WTC11 (cell line): ENCODE results near the gene MOB3C. TPM values are rescaled to one million over a fixed set of nuclear protein-coding genes. Genes with fewer than 3 reads are reported as not detected.

ENCODE experiments used
- ATAC-seq: fragments of 200-7000 bp; cut with Tn5 transposase; 2 replicates; pipeline ENCODE4 v1.10.0; 2021; ENCODE audit warnings: mild to moderate bottlenecking, moderate library complexity
- Bru-seq: library from RNA; stranded (reverse); fragments of 400-500 nt; gene quantifications from one replicate; lab custom pipeline; 2021; lab: Mats Ljungman, UMichigan
- CTCF ChIA-PET: fragments of 300-600 bp; sonication (Branson Sonifier 250); formaldehyde crosslinking; loops from one replicate; lab custom pipeline; 2021; ENCODE audit warnings: antibody characterized with exemption; lab: Charles Lee
- POLR2A ChIA-PET: fragments of 350-600 bp; sonication (Branson Sonifier 250); formaldehyde crosslinking; loops from one replicate; lab custom pipeline; 2021; ENCODE audit warnings: antibody characterized with exemption; lab: Charles Lee
- DNase-seq: peaks from one replicate; pipeline ENCODE4 v3.0.0; 2021; ENCODE audit warnings: low spot score
- H3K27ac Mint-ChIP-seq: 2 replicates; pipeline ENCODE4 v1.8.0; 2021; ENCODE audit warnings: mixed read lengths
- H3K27me3 Mint-ChIP-seq: 2 replicates; pipeline ENCODE4 v1.8.0; 2021; ENCODE audit warnings: low read depth, mild to moderate bottlenecking, moderate library complexity, mixed read lengths
- H3K36me3 Mint-ChIP-seq: 2 replicates; pipeline ENCODE4 v1.8.0; 2021; ENCODE audit warnings: mixed read lengths
- H3K4me1 Mint-ChIP-seq: 2 replicates; pipeline ENCODE4 v1.8.0; 2022; ENCODE audit warnings: mixed read lengths
- H3K4me3 Mint-ChIP-seq: 2 replicates; pipeline ENCODE4 v1.8.0; 2021; ENCODE audit warnings: mild to moderate bottlenecking, moderate library complexity, mixed read lengths
- H3K9me3 Mint-ChIP-seq: 2 replicates; pipeline ENCODE4 v1.8.0; 2021; ENCODE audit warnings: mixed read lengths
- CDX4 ChIP-seq: fragments of 250-450 bp; sonication (Bioruptor Pico); IDR thresholded peaks from 2 replicates; pipeline ENCODE4 v1.9.0; 2021; ENCODE audit warnings: moderate library complexity, mild to moderate bottlenecking, inconsistent platforms, borderline replicate concordance
- CREB1 ChIP-seq: sonication (generic); formaldehyde crosslinking; IDR thresholded peaks from 2 replicates; pipeline ENCODE4 v1.8.0; 2023; ENCODE audit warnings: mild to moderate bottlenecking, missing genetic modification reagents
- CREM ChIP-seq: sonication (generic); formaldehyde crosslinking; IDR thresholded peaks from 2 replicates; pipeline ENCODE4 v1.8.1; 2022; ENCODE audit warnings: mild to moderate bottlenecking, missing genetic modification reagents, moderate library complexity
- CTCF ChIP-seq: fragments of 200-600 bp; IDR thresholded peaks from 2 replicates; pipeline ENCODE4 v1.8.0; 2022; ENCODE audit warnings: antibody characterized with exemption
- EMX1 ChIP-seq: fragments of 250-450 bp; sonication (Bioruptor Pico); IDR thresholded peaks from 2 replicates; pipeline ENCODE4 v1.8.0; 2021; ENCODE audit warnings: mild to moderate bottlenecking
- FOXP1 ChIP-seq: sonication (generic); formaldehyde crosslinking; IDR thresholded peaks from 2 replicates; pipeline ENCODE4 v1.8.0; 2022; ENCODE audit warnings: missing genetic modification reagents, mild to moderate bottlenecking, moderate library complexity, borderline replicate concordance
- FOXP4 ChIP-seq: sonication (generic); formaldehyde crosslinking; IDR thresholded peaks from 2 replicates; pipeline ENCODE4 v1.8.0; 2022; ENCODE audit warnings: mild to moderate bottlenecking, missing genetic modification reagents
- KAT7 ChIP-seq: sonication (generic); formaldehyde crosslinking; IDR thresholded peaks from 2 replicates; pipeline ENCODE4 v1.8.1; 2023; ENCODE audit warnings: missing genetic modification reagents, mild to moderate bottlenecking, borderline replicate concordance
- MXD4 ChIP-seq: fragments of 250-450 bp; sonication (Bioruptor Pico); IDR thresholded peaks from 2 replicates; pipeline ENCODE4 v1.8.0; 2021; ENCODE audit warnings: mild to moderate bottlenecking, moderate library complexity, borderline replicate concordance
- MYBL2 ChIP-seq: sonication (generic); formaldehyde crosslinking; IDR thresholded peaks from 2 replicates; pipeline ENCODE4 v1.8.1; 2023; ENCODE audit warnings: mild to moderate bottlenecking, moderate library complexity, missing genetic modification reagents
- NR1H2 ChIP-seq: sonication (generic); formaldehyde crosslinking; IDR thresholded peaks from 2 replicates; pipeline ENCODE4 v1.9.0; 2021; ENCODE audit warnings: mild to moderate bottlenecking, moderate library complexity, missing genetic modification reagents
- PRDM15 ChIP-seq: sonication (generic); formaldehyde crosslinking; IDR thresholded peaks from 2 replicates; pipeline ENCODE4 v1.8.0; 2022; ENCODE audit warnings: missing genetic modification reagents
- RELA ChIP-seq: sonication (generic); formaldehyde crosslinking; IDR thresholded peaks from 2 replicates; pipeline ENCODE4 v1.8.1; 2022; ENCODE audit warnings: missing genetic modification reagents, mild to moderate bottlenecking, borderline replicate concordance
- TCF7 ChIP-seq: sonication (generic); formaldehyde crosslinking; IDR thresholded peaks from 2 replicates; pipeline ENCODE4 v1.8.0; 2022; ENCODE audit warnings: mild to moderate bottlenecking, low read depth, missing genetic modification reagents, moderate library complexity
- ZBTB21 ChIP-seq: sonication (generic); formaldehyde crosslinking; IDR thresholded peaks from 2 replicates; pipeline ENCODE4 v1.8.1; 2023; ENCODE audit warnings: mild to moderate bottlenecking, missing genetic modification reagents, borderline replicate concordance
- ZNF263 ChIP-seq: sonication (generic); formaldehyde crosslinking; IDR thresholded peaks from 2 replicates; pipeline ENCODE4 v1.8.1; 2022; ENCODE audit warnings: low read depth, mild to moderate bottlenecking, moderate library complexity, missing genetic modification reagents
- ZNF512 ChIP-seq: sonication (generic); formaldehyde crosslinking; IDR thresholded peaks from 2 replicates; pipeline ENCODE4 v1.8.1; 2022; ENCODE audit warnings: missing genetic modification reagents, borderline replicate concordance
- ZNF532 ChIP-seq: fragments of 250-450 bp; sonication (Bioruptor Pico); IDR thresholded peaks from 2 replicates; pipeline ENCODE4 v1.9.0; 2021; ENCODE audit warnings: mild to moderate bottlenecking, borderline replicate concordance
- long read RNA-seq, 3 experiments: library from RNA in 1 of 3; library from capped mRNA in 1 of 3; library from polyadenylated mRNA in 1 of 3; unstranded in 2 of 3; stranded (forward) in 1 of 3; transcript quantifications; one replicate each; pipeline ENCODE4 v2.0.0, GENCODE V29; 2021
- total RNA-seq: library from RNA; stranded (reverse); gene quantifications from 3 replicates; pipeline ENCODE4 v1.2.3, GENCODE V29; 2021

MOB3C gene
- 3.1 to 4.0 TPM (median 3.4 TPM) in 3 replicates for total RNA-seq
- Bru-seq, nascent RNA = percentile 42 among the genes with signal in this experiment
- long read RNA-seq, experiment 1, full-length matches to known transcripts = 17 of 19 reads
- long read RNA-seq, experiment 1, partial matches to known transcripts = 1 of 19 reads
- long read RNA-seq, experiment 1, other reads (novel, unspliced or antisense) = 1 of 19 reads
- long read RNA-seq, experiment 2, full-length matches to known transcripts = 1 of 5 reads
- long read RNA-seq, experiment 2, partial matches to known transcripts = 0 of 5 reads
- long read RNA-seq, experiment 2, other reads (novel, unspliced or antisense) = 4 of 5 reads
- long read RNA-seq, experiment 3, partial matches to known transcripts = 0 of 1 reads
- long read RNA-seq, experiment 3, other reads (novel, unspliced or antisense) = 0 of 1 reads

GRCh38 chr1:46616277-46617107 lies at the start of gene MOB3C:
Gene MOB3C (minus strand): TSS chr1:46616811. CDS start chr1:46613321, 3,490 bp downstream.
- Mint-ChIP-seq H3K27me3 (peaks cover 30% of the 10 kb centered on the region), H3K36me3 (no peaks in the 10 kb centered on the region), H3K9me3 (no peaks in the 10 kb centered on the region), H3K4me1 (peaks cover 52% of the 10 kb centered on the region), H3K27ac (no peak within 1 kb of the TSS), H3K4me3 (peak within 1 kb of the TSS; percentile 86)
- POLR2A ChIA-PET = interaction anchor here (0.9 to 1.8 kb wide), 3 partner anchors 10 to 51 kb away, joined by 3 to 13 read pairs (median 3); partner anchors contain the start of genes ATPAF1 and MKNK1
- CTCF ChIA-PET = interaction anchor here (0.7 to 2.6 kb wide), 10 partner anchors 9 to 174 kb away, joined by 3 to 23 read pairs (median 6); partner anchors contain the start of gene MKNK1
- DNase-seq (peak; percentile 61), ATAC-seq (peak; percentile 14)
- peak; percentile 64; the same call in 1 of the 2 replicates for TF ChIP-seq FOXP1 (CRISPR knock-in tag)
- TF ChIP-seq EMX1 (CRISPR knock-in tag) = no peak
- 0 out of 2 replicates have a peak, but pooled peaks have one; percentile 27 for TF ChIP-seq TCF7 (CRISPR knock-in tag)
- no peak for TF ChIP-seq MXD4 (CRISPR knock-in tag)
- no peak for TF ChIP-seq ZBTB21 (CRISPR knock-in tag)
- TF ChIP-seq ZNF263 (CRISPR knock-in tag) = no peak
- no peak for TF ChIP-seq CREB1
- TF ChIP-seq ZNF512 (CRISPR knock-in tag) = no peak
- TF ChIP-seq RELA (CRISPR knock-in tag) = no peak
- 0 out of 2 replicates have a peak, but pooled peaks have one; percentile 26 for TF ChIP-seq FOXP4 (CRISPR knock-in tag)
- TF ChIP-seq CTCF = no peak
- no peak for TF ChIP-seq ZNF532 (CRISPR knock-in tag)
- no peak for TF ChIP-seq NR1H2
- 0 out of 2 replicates have a peak, but pooled peaks have one; percentile 36 for TF ChIP-seq MYBL2 (CRISPR knock-in tag)
- TF ChIP-seq KAT7 (CRISPR knock-in tag) = 0 out of 2 replicates have a peak, but pooled peaks have one; percentile 74
- TF ChIP-seq CDX4 (CRISPR knock-in tag) = no peak
- no peak for TF ChIP-seq CREM (CRISPR knock-in tag)
- no peak for TF ChIP-seq PRDM15 (CRISPR knock-in tag)
